Esophagus squamous epithelium (tissue), 4 donors: ENCODE data around the gene UBE2N.

Source experiments
- CTCF ChIP-seq, 6 experiments: fragments of 450-650 bp in 4 of 6; fragments of 200-600 bp in 2 of 6; sonication (generic) in 2 of 6; IDR thresholded peaks; one replicate each; pipeline ENCODE4 v1.5.1; 2016 to 2019; ENCODE audit warnings: antibody characterized with exemption in 6 of 6, mild to moderate bottlenecking in 4 of 6, moderate library complexity in 4 of 6
- POLR2A ChIP-seq, 4 donors: fragments of 450-650 bp; IDR thresholded peaks; one replicate each; pipeline ENCODE4 v1.6.1; 2017; ENCODE audit warnings: antibody characterized with exemption in 4 of 4, mild to moderate bottlenecking in 4 of 4, moderate library complexity in 3 of 4

GRCh38 chr12:93453633-93454032 lies 11.9 kb upstream of the UBE2N start:
- TF ChIP-seq CTCF (IDR thresholded peaks at IDR 0.05): no peak
- no peak for TF ChIP-seq POLR2A (IDR thresholded peaks at IDR 0.05)
